GM11168 (cell line): Measurements from ENCODE around the gene VAMP3.
"Not testable (repeated sequence)": the region's sequence is repeated elsewhere in the genome, so short reads cannot be mapped to it uniquely, and the experiment has no call there.

Experiments
- in situ Hi-C: fragments of 300-500 bp; cut with MboI; formaldehyde crosslinking; loops from one replicate; pipeline ENCODE4 v1.12.0; 2022; ENCODE audit warnings: low sequenced_read_pairs; ENCODE audit not compliant: unreplicated experiment

VAMP3 gene

DNA sequence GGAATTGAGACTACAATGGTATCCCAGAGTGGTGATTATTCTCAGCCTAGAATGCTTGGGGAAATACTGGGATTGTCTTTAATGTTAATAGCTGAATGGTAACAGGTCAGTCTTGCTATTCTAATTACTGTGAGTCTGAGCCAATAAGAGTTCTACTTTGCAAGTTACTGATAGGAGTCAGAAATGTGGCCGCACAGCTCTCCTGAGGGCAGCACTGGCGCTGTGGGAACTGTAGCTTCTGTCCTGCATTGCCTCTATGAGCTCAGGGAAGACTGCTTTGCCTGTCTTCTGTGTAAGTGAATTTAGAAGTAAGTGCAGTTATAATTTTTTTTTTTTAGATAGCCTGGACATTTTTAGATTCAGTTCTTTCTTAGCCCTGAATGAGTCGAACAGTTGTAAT is 10.0 kb upstream of the VAMP3 start:
- in situ Hi-C loops, result no loop called here

DNA sequence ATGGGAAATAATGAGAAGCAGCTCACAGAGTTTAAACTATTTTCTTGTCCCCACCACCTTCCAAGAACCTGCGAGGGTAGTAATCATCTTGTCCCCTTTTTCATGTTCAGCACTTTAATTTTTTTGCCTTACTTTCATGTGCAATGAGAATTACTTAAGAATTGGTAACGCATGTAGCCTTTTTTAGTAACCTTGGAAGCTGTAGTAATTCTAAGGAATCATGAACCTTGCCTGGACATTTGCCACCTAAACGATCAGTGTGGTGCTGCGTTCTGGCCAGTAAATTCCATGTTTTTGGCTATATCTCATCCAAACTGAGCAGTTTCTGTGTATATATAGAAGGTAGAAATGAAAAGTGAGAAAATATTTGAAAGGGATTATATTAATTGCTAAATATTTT is 3.9 kb upstream of the VAMP3 start:
- in situ Hi-C loops, result no loop called here

DNA sequence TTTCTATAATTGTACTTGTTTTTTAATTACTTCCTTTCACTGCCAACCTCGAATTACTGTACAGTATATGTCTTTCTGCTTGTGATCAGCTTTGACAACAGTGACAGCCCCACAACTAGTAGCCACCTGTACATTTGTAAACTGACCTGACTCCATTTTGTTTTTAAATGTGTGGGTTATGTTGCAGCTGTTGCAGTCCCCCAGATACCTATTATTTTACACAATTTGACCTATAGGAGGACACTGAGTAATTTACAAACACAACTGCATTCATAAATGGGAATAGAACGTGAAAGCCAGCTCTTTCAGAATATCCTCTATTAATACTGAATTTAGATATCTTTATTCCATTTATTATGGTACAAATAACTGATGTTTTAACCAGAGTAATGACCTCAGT is 2.5 kb upstream of the VAMP3 start:
- in situ Hi-C loops, result no loop called here

DNA sequence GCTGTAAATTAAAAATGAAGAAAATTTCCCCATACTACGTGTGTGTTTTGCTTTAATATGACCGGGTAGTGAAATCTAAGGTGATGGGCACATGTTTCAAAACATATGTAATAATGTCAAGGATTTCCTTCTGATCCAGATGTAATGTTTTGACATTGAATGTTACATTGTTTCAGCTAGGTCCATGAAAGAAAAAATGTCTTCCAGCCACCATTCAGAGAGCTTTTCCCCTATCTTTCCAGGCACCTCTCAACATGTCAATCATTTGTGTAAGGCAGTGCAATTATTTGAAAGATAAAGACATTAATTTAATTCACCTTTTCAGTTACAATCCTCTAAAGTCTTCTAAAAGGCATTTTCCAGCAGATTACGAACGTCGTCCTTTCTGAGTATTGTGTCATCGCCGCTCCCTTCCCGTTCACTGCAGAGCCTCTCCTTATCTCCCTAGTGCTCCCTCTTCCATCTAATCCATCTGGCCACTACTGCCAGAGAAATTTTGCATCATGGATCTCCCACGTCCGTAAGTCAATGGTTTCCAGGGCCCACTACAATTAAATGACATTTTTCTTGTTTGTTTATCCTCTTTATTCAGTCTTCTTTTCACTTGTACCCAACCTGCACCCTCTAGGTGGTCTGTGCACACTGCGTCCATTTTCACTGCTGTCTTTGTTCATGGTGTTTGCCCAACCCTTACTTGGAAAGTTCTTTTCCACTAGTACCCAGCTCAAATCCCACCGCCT is 1.3 kb upstream of the VAMP3 start:
- in situ Hi-C loops, result no loop called here

DNA sequence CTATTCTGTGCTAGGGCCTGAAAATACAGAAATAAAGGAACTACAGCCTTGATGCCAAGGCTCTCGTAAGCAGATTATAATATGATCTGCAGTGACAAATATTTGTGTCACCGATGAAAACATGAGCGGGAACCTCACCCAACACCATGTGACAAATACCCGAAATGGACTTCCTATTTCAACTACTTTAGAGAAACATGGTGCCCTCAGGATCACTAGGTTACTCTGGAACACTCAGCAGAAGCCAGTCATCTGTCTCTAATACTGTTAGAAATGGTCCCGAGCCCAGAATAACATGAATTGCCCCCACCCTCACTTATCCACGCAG is 463 bp upstream of the VAMP3 start:
- in situ Hi-C loops, result no loop called here

DNA sequence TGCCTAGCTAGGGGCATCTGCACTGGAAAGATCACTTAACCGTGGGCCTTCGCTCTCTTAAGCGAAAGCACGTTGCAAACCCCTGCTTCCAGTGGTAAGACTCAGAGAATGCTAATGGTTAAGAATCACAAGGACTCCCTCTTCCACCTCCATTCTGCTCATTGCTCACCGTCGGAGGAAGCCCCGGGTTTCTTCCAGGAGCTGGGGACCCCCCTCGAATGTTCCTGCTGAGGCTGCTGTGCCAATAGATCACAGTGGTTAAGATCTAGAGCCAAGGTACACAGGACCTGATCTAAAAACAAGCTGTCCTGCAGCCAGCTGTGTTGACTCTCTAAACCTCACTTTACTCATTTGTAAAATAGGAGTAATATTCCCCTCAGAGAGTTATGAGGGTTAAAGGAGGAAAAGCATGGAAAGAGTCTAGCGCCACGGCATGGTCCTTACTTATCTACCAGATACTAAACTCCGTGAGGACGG is 765 bp downstream of the VAMP3 start:
- in situ Hi-C loops, result no loop called here

DNA sequence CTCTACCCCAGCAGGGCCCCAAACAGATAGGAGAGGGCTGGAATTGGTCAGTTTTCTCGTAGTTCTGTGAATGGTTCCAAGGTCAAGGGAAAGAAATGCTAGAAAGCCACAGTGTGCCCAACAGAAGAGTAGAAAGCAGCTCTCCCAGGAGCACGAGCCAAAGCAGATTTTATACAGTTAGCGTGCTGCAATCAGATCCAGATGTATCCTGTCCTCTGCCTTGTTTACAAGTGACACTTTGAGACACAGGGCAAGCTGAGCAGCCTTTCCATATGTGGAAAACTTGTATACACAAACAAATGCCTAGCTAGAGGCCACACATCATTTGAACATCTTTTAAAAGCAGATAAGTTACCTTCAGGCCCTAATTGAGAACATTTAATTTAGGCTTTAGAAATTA is 6.5 kb downstream of the VAMP3 start:
- in situ Hi-C loops, result no loop called here

DNA sequence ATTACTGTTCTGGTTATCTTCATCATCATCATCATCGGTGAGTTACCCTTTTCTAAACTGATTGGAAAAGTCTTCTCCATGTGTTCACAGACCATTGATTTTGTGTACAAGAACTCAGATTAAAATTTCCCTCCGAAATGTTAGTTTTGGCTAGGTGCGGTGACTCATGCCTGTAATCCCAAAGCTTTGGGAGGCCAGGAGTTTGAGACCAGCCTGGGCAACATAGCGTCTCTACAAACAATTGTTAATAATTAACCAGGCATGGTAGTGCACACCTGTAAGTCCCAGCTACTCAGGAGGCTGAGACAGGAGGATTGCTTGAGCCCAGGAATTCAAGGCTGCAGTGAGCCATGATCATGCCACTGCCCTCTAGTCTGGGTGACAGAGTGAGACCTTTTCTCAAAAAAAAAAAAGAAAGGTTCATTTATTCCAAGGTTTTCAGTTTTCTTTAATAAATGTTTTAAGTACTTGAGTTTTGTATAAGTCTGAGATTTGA is 7.1 kb downstream of the VAMP3 start:
- in situ Hi-C loops, result no loop called here

DNA sequence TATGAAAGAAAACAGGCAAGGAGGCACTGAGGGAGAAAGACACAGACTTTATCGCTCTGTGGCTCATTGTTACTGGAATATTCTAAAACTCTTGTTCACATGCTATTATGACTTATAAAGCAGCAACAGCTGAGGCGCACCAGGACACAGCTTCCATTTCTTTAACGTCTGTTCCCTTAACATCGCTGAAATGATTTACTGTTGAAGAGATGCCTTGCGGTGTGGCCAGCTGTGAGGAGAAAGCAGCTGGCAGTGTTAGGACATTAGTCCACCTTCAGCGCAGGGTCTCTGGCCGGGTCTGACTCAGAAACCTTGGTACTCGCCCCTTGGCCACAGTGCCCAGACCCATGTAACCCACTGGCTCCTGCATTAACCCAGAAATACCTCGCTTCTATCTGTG is 9.9 kb downstream of the VAMP3 start:
- in situ Hi-C loops, result no loop called here

DNA sequence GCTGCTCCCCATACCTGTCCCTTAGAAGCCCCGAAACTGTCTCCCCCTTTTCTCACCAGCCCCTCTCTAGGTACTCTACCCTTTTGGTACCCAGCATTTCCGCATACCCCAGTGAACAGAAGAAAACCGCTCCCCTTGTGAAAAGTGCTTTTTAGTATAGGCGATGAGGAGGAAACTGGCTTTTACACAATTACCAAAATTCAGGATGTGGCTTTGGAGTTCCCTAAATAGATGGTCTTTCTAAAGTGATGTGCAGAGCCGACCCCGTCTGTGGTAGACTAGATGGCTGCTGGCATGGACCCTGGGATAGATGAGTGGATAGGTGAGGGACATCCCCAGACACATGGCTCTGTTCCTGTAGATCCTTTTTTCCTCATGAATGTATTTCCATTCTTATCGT is 10.4 kb downstream of the VAMP3 start:
- in situ Hi-C loops, result no loop called here

DNA sequence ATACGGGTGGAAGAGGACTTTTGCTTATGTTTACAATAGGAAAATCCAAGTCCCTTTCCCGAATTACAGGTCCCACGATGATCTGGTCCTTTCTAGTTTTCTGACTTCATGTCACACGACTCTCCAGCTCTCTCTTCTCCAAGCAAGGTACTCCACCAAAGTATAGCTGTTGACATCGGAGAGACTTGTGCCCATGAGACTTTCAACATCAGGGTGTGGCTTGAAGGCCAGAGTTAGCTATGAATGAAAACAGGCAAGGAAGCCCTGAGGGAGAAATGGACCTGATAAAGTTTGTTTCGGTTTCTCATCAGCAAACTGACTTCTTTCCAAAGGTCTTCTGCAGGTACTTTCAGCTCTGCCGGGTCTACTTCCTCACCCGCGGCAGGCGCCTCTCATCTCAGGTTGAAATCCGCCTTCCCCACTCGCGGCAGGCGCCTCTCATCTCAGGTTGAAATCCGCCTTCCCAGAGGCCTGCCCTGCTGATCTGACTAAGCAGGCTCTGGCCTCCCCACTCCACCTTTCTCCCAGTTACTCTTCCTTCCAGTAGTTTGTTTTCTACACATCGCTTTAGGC is 10.9 kb downstream of the VAMP3 start:
- in situ Hi-C loops, result no loop called here

DNA sequence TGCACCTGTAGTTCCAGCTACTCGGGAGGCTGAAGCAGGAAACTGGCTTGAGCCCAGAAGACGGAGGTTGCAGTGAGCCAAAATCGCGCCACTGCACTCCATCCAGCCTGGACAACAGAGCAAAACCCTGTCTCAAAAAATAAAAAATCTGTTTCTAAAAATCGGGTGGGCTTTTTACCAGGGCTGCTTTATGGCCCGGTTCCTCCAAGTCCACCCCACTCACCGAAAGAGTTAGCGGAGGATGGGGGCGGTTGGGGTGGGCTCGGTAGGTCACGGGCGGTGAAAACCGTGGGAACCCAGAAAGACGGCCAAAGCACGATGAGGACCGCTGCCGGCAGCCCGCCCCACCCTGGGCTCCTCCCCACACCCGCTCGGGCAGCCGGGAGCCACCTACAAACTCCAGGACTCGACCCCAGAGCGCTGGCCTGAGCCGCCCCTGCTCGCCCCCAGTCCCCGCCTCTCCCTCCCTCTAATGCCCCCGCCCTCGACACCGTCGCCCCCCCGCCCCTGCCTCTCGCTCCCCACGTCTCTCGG is 12.1 kb downstream of the VAMP3 start:
- in situ Hi-C loops, result no loop called here

DNA sequence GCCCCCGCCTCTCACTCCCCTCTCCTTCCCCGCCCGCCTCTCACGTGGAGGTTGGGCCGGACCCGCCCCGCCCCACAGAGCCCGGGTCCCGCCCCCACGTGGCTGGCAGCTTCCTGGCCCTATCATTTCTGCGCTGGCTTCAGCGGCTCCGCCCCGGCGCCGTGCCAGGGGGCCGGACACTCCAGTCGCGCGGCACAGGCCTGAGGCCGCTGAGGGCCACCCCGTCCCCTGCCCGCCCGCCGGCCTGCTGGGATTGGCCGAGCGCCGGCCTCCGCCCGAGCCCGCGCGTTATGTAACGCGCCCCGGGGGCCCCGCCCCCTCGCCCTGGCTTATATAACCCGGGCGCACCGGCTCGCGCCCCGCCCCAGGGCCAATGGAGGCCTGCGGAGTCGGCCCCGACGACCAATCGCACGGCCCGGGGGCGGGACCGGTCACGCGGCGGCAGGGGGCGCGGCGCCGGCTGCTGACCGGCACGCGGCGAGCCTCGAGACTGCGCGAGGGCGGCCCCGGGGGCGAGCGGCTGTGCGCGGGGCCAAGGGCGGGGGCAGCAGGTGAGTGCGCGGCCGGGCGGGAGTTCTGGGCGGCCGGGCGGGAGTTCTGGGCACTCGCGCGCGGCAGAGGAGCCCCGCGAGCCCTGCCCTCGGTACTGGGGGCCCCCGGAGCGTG is 12.9 kb downstream of the VAMP3 start, which contains the start of gene PER3:
Gene PER3, plus strand, starts transcription at position 466 of the 666 bp plus-strand sequence. CDS start 587 bp downstream, outside the sequence.
- in situ Hi-C loops, result no loop called here

DNA sequence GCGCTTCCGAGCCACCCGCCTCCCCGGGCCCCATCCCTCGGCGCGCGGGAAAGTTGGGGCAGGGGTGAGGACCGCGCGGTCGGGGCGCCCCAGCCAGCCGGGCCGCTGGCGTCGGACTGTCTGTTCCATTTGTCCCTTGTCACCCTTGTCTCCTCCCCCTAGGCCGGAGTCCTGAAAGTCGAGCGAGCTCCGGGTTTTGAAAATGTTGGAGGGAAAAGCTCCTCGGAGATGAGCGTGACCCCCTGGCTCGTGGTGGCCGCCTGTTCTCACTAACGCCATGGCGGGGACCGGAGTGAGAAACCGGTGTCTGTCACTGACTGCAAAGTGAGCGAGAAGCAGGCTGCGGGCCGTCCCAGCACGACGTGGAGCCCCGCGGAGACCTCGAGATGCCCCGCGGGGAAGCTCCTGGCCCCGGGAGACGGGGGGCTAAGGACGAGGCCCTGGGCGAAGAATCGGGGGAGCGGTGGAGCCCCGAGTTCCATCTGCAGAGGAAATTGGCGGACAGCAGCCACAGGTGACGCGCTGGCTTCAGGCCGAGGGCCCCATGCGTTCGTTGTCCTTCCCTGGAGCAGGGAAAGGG is 13.5 kb downstream of the VAMP3 start:
- in situ Hi-C loops, result no loop called here

DNA sequence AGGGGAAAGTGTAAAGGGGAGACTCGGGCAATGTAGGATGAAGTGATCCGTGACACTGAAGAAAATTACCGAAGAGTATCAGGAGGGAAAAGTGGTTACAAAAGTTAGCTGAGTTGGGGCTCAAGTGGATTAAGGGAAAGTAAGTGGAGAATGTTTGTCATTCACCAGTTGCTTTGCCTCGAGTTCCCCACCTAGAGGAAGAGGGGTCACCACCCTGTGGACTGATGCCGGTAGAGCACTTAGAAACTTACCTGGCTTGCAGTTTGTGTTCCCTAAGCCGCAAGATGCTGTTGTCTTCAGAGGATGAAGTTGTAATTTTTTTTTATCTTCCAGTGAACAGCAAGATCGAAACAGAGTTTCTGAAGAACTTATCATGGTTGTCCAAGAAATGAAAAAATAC is 14.0 kb downstream of the VAMP3 start:
- in situ Hi-C loops, result no loop called here

DNA sequence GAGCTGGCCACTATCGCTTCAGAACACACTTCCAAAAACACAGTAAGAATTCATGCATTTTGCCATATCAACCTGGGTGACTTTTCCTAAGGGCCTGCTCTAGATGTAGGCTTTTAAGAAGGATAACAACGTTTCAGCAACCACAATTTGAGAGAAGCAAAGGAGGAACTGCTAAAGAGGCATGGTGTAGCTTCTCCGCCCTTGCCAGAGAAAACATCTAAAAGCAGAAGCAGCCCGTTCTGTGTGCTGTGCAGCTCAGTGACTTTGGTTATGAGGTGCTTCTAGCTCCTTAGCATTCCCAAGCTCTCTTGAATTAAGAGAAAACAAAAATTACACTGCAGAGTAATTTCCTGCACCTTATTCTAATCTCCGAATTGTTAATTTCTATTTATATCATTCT is 15.7 kb downstream of the VAMP3 start:
- in situ Hi-C loops, result no loop called here

DNA sequence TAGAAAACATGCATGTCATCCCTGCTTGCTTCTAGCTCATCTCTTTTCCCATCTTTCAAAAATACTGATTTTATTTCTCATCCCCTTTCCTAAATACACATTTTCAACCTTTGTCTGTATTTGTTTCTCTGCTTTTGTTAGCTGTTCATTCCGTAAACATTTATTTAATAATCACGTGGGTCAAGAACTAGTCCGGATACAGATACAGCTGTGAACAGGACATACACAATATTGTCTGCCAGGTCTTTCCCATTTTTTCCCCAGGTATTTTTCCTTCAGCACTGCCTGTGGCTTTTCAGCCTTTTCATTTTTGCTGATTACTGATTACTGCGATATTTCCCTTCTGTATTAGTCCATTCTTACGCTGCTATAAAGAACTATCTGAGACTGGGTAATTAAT is 18.7 kb downstream of the VAMP3 start:
- in situ Hi-C loops, result no loop called here

DNA sequence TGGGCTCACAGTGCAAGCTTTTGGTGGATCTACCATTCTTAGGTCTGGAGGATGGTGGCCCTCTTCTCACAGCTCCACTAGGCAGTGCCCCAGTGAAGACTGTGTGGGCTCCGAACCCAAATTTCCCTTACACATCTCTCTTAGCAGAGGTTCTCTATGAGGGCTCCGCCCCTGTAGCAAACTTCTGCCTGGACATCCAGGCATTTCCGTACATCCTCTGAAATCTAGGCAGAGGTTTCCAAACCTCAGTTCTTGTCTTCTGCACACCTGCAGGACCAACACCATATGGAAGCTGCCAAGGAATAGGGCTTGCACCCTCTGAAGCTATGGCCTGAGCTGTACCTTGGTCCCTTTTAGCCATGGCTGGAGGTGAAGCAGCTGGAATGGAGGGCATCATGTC is 19.9 kb downstream of the VAMP3 start:
- in situ Hi-C loops, result not testable (repeated sequence)

DNA sequence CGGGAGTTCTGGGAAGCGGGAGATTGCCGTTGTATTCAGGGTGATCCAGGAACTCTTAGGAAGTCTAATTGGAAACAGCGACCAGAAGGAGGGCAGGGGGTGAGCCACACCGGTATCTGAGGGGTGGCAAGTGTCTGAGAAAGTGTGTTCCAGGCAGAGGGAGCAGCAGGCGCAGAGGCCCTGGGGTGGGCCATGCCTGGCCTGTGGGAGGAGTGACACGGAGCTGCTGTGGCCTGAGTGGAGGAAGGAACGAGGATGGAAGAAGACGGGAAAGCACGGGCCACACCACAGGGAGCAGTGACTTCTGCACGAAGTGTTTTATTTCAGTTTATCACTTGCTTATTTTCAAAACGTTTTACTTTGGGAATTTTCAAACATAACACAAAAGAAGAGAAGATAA is 24.3 kb downstream of the VAMP3 start:
- in situ Hi-C loops, result no loop called here

DNA sequence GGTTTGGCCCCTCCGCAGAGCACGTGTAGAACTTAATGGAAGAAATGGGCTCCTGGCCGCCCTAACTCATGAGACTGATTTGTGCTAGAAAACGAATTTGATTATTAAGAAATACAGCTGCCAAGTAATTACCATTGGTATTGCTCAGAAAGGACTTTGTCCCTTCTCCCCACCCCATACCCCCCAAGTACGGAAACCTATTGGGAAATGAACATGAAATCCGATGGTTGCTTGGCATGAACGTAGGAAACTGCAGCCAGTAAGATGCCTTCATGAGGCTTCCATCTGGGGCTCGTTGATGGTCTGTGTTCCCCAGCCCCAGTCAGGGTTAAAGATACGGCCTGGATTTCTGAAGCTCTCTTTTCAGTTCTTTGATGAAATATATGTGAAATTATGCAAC is 34.4 kb downstream of the VAMP3 start:
- in situ Hi-C loops, result loop anchor here (5.0 kb wide), 1 partner anchor 97 kb away; no protein-coding TSS in a partner anchor
